ENCODE measurements around the gene PARD6G.
"Not testable (repeated sequence)": the region's sequence is repeated elsewhere in the genome, so short reads cannot be mapped to it uniquely, and the experiment has no call there.

The PARD6G gene

DNA sequence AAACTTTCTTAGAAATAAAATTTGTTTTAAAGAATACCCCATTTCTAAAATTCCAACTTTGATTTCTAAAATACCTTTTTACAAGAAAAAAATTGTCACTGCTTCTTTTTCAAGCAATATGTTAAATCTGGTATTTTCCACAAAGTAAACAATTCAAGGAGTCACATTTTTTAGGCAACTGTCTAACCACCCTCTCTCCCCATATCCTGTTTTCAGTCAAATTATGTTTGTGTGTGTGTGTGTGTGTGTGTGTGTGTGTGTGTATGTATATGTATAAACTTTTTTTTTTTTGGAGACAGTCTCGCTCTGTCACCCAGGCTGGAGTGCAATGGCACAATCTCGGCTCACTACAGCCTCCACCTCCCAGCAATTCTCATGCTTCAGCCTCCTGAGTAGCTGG lies 79.0 kb downstream of the PARD6G start:
- no peak for DNase-seq

DNA sequence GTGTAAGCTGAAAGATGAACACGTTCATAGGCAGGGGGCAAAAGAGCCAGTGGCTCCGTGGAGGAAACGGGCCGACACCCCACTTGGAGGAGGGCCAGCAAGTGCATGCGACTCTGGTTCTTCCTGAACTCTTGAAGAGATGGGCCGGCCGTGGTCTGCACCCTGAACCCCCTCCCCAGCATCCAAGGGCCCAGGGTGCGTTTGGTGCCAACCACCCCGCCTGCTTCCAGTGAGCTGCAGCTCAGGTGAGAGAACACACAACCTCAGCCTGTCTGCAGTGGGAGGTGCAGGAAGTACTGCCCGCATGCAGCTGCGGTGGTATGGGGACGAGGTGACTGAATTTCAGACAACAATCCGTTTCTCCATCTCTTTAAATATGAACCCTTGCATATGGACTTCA lies 79.4 kb downstream of the PARD6G start:
- DNase-seq, result no peak

DNA sequence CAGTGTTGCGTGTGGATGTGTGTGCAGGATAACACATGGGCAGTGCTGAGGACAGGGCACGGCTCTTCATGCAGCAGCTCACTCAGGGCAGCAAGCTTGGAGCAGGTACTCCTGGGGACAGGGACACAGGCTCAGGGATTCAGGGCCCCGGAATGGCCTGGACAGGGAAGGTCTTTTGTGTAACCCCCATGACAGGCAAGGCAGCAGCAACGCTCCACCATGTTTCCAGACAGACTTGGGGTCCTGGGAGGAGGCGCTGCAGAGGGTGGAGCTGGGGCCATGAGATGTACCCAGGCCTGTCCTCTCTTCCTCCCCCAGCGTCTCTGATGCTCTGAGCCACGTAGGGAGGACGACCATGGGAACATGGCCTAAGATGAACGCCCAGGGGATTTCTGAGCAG lies 80.0 kb downstream of the PARD6G start:
- DNase-seq, result no peak

DNA sequence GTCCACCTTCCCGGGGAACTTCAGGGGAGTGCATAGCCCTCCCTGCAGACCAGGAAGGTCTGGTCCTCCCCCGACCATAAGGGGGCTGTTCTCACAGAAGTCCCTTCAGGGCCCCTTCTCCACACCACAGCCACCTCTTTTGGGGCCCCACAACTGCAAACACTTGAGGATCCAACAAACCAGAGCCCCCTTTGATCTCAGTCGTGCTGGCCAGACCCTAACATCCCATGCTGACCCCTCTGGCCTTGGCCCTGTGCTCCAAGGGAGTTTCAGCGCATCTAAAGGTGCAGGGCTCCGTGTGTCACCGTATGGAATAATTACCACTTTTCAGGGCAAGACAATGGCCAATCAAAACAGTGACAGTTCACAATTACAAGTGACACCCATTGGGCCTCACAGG lies 80.6 kb downstream of the PARD6G start:
- no peak for DNase-seq

DNA sequence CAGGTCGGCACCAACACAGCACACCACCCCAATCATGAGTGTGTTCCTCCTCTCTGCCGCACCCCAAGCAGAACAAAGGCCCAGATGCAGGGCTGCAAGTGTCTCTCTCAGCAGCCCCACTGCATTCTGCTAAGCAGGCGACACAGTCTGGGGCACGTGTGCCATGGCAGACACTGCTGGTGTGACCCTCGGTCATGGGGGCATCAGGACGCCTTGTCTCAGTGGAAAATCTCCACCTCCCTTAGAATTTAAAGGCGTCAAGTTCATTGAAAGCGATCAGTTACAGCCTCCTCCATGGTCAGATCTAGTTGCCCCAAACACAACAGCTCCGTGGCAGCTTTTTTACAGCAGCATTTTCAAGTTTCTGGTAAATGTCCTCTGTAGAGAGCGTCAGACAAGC lies 81.1 kb downstream of the PARD6G start:
- DNase-seq, result no peak

DNA sequence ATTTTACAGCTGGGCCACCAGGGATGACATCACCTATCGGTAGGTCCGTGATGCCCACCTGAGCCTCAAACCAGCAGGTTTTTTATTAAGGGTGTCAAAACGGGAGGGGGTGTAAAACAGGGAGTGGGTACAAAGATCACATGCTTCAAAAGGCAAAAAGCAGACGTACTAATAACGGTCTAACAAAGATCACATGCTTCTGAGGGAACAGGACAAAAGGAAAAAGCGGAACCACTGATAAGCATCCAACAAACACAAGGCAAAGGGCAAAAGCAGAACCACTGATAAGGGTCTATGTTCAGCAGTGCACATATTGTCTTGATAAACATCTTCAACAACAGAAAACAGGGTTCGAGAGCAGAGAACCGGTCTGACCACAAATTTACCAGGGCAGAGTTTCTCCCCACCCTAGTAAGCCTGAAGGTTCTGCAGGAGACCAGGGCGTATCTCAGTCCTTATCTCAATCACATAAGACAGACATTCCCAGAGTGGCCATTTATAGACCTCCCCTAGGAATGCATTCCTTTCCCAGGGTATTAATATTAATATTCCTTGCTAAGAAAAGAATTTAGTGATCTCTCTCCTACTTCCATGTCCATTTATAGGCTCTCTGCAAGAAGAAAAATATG lies 82.5 kb downstream of the PARD6G start:
- DNase-seq, result not testable (repeated sequence)

DNA sequence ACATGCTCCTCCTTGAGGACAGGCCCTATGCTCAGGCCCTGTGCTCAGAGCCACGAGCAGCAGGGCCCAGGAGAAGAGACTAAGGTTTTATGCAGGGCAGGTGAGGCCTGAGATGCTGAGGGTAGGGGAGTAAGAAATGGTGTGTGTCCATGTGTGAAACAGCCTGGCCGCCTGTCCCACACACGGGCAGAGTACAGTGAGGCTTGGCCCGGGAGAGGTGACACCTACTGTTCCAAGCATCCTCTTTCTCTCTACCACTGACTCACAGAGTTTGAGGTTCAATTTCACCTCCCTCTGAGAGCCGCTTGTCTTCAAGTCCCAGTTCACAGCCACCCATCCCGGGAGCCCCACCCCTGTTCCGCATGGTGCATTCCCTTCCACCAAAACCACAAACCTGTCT lies 84.1 kb downstream of the PARD6G start:
- no peak for DNase-seq

DNA sequence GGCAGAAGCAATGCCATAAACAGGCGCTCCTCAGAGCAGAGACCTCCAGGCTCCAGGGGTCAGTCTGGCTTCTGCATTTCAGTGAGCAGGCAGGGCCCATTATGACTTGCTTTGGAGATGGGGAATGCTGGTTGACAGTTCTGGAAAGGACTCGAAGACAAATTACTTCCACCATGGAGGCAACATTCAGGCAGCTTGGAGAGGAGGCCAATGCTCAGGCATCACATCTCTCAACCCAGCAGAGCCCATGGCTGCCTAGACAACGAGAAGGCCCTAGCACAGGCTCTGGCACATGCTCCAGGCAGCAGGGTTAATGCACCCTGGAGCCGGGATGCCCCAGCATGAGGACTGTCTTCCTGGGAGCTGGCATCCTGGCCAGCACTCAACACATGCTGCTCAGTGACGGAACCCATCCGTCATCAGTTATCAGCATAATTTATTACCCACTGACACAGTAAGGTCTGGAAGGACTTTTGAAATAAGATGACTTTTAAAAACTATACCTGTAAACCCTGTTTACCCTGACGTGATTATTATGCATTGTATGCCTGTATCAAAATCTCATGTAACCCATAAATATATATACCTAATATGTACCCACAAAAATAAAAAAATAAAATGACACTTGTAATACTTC lies 85.4 kb downstream of the PARD6G start:
- DNase-seq, result no peak

DNA sequence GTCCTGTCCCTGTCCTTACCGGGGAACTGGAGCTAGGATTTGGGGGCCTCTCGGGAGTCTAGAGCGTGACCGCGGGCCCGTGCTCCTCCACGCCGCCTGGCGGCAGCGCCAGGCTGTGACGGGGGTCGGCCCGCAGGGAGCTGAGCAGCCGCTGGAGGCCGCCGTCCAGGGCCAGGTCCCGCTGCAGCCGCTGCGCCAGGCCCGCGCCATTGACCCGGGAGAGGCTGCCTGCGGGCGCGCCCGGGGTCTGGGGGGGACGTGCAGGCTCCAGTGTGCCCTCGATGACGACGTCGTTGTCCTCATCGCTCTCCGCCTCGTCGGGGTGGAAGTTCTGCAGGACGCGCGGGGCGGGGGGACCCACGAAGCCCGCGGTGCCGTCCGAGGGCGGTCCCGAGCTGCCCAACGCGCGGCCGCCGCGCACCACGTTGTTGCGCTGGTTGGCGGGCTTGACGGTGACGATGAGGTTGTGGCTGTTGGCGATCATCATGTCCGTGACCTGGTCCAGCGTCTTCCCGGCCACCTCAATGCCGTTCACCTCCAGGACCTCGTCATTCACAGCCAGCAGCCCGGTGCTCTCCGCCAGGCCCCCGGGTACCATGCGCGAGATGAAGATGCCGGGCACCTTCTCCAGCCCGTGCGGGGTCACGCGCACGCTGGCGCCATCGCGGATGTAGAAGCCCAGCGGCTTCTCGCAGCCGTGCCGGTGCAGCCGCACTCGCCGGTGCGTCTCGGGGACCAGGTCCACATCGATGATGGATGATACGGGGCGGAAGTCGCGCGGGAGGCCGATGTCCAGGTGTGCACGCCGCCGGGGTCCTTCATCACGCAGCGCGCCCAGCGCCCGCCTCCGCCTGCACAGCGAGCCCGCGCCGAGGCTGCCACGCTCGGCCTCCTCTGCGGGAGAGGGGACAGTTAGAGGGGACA lies 87.3 kb downstream of the PARD6G start:
- DNase-seq, result peak; percentile 56

DNA sequence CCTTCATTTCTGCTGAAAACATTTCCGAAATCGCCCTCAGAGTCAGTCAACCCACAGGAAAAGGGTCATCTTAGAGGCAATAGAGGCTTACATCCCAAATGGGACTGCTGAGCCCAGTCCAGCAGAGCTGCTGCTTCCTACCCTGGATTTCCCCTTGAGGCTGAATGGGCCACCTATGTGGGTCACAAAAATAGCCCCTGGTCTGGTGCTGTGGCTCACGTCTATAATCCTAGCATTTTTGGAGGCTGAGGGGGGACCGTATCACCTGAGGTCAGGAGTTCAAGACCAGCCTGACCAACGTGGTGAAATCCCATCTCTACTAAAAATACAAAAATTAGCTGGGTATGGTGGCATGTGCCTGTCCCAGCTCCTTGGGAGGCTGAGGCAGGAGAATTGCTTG lies 88.9 kb downstream of the PARD6G start:
- no peak for DNase-seq

DNA sequence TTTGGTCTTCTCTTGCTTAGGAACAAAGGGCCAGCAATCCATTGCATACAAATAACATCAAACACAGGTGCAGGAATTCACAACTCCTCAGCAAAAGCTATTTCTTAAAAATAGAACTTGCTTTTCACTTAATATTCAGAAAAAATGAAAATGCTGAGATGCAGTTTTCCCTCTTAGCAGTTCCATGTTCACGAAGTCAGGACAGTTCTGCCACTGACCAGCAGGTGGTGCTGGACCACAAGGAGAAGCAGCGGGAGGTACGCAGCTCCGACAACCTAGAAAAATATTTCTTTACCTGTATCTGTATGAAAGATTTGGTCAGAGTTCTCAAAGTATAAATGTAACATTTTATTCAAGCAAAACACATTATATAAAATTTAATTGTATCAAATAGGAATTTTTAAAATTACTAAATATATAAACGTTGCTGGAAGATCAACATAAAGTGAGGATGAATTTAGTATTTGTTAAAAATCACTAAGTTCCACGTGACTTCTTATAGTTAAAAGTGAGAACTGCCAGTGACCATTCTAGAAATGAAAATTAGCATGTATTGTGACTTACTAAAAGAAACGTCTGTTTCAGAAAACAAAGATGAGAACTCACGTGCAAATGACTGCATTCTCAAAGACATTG lies 89.5 kb downstream of the PARD6G start:
- DNase-seq, result peak; percentile 79

DNA sequence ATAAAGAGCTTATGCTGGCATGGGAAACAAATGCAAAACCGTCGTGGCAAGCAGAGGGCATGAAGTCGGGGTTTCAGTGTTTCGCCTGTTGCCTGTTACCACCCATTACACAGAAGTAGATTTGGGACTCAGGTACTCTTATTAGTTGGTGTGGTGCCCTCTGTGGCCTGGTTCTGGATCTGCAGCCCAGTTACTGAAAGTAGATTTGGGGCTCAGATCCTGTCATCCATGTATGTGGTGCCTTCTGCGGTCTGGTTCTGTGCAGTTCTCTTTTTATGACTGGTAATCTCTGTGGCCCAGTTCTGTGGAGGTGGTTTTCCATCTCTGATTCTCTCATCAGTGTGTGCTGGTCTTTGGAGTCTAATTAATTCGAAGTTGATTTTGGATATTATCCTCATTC lies 93.0 kb downstream of the PARD6G start:
- no peak for DNase-seq

DNA sequence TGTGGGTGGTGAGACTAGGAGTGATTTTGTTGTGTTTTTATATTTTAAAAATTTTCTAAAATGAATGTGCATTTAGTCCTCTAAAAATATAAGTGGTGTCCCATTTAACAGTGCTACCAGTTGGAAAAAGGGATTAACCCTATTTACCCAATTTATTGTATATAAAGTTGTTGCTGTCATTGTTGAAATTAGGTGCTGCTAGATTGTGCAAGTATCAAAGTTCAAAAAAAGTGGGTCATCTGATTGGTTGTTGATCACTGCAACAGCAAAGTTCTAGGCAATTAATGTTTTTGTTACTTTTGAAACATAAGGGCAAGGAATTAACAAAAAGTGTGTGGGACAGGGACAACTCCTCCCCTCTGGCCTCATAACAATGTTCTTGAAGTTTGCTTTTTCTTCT lies 97.6 kb downstream of the PARD6G start:
- no peak for DNase-seq

DNA sequence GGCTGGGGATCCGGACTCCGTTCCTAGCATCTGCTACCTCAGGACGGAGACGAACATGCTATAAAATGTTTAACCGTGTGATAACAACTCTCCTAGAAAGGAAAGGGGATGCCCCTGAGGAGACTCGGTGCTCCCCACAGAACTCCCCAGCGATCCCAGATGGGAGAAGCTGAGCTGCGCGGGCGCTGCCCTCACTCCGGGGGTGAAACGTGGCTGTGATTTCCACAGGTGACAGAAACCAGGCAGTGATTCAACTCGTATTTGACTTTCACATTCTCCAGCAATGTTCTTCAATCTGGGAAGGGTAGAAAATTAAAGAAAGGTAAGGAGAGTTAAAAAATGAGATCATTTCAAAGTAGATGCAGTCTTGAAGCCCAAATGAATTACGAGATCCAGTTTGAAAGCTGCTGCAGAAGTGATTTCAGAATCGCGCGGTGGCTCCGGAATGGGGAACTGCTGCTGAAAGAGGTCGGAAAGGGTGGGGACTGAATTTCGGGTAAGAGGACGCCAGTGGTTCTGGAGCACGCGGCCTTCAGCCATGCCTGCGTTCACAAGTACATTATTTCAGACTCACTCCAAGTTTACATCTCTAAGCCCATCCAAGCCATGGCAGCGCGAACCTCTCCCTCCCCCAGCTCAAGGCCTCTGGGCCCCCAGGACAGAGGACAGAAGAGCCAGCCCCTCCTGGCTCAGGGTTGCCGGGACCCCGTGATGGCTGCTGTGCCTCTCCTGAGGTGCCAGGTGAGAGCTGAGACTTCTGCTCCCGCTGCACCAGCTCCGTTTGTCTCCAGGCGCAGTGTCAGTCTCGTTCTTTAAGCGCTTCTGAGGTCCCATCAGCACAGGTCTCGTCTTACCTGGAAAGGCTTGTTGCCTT lies 98.8 kb downstream of the PARD6G start:
- DNase-seq, result no peak

DNA sequence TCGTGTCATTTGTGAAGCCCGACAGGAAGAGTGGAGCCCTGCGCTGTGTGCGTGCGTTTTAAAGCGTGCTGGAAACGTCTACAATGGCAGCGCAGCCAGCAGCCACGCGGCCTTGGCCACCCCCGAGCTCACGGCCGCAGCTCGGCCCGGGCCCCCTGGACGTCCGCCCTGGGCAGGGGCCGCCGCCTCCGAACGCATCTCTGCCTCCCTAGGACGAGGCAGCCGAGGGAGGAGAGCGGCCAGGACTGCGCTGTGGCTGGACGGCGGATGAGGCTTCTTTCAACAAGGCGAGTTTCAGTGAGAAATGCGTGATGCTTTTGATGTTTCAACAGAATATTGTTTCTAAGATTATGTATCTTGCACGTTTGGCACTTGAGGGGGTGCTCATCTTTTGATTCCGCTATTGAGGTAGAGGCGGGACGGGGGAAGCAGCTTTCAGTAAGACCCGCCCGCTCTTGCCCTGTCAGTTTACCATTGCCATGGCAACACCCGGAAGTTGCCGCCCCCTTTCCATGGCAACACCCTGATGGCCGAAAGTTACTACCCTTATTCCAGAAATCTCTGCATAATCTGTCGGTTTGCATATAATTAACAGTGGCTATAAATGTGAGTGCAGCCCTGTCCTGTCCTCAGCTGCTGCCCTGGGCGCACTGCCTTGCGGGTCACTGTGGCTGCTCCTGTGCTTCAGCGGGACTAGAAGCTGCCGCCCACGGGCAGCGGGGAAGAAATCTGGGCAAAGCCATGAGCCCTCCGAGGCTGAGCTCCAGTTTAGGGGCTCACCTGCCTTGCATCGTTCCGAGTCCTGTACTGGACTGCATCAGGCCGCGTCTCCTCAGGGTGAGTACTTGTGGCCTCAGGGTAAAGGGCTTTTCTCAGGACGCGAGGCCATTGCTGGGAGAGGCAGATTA lies 99.6 kb downstream of the PARD6G start:
- DNase-seq, result peak; percentile 70

DNA sequence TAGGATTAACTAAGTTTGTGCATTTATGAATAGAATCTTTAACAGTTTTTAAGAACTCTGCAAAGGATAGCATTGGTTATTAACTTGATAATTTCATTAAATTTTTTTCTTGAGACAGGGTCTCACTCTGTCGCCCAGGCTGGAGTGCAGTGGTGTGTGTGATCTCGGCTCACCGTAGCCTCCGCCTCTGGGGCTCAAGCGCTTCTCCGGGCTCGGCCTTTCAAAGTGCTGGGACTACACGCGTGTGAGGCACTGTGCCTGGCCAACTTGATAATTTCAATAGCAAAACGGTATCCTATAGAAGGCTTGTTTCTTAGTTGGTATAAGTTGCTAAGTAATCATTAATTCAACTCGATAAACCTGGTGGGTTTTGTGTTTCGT lies 100.3 kb downstream of the PARD6G start:
- no peak for DNase-seq

DNA sequence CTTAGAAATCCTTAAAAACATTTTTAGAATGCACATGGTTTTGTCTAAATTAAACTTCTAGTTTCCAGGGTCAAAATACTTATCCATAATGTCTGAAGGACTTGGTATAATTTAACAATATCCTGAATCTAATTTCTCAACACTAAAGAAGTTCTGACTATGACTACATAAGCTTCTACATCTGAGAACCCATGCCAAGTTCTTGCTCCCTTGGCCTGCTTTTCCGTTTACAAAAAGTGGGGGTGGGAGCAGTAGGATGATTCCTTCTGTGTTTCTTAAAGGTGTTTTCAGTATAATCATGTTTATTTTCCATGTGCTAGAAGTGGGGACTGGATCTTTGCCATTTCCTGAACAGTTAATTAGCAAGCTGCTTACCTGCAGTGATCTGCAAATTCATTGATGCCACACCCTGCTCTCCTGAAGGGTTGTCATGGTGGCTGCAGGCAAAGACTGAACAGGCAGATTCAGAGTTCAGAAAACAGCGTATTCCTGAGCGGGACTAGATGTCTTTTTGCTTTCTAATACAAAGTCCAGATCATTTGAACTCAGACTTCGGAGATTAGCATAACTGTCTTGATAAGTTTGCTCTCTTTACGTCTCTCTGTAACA lies 102.0 kb downstream of the PARD6G start:
- DNase-seq, result no peak

DNA sequence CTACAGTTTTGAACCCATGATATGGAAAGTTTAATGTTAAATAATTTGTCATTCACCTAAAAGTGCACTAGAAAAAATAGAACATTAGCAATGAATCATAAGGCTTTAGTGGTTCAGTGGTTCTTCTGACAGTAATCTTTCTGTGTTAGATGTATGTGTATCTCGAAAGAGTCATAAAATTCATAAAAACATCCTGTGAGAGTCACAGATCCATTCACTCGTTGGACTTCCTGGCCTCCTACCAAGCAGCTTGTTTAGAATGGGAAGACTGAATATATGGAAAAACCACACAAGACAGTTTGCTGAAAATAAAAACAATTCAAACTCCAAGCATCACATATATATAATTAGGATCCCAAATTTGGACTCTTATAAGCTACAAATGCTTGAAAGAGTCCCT lies 103.4 kb downstream of the PARD6G start:
- no peak for DNase-seq

DNA sequence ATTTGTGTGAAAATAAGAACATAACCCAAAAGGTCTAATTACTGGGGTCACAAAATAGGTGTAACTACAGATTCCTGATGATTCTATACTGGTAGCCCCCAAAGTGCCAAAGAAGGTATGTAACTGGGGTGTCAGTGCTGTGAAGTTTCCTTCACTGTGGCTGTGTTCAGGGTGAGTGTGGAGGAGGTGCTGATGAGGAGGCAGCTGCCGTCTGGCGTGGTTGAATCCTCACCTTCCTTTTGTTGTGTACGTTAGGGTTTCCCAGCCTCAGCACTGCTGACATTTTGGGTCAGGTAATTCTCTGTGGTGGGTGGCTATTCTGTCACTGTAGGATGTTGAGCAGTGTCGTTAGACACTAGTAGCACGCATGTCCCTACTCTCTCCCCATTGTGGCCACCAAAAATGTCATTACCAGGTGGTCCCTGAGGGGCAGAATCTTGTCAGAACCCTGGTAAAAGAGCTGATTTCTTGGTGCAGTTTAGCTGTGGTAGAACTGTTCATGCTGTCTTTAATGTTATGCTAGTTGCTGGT lies 106.8 kb downstream of the PARD6G start:
- DNase-seq, result no peak

DNA sequence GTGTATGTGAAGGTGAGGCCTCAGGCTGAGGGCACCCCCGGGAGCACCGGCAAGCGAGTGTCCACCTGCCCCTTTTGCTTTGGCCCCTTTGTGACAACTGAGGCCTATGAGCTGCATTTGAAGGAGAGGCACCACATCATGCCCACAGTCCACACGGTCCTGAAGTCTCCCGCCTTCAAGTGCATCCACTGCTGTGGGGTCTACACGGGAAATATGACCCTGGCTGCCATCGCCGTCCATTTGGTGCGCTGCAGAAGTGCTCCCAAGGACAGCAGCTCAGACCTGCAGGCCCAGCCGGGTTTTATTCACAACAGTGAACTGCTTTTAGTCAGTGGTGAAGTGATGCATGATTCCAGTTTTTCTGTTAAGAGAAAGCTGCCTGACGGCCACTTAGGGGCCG lies 109.3 kb downstream of the PARD6G start:
- no peak for DNase-seq

DNA sequence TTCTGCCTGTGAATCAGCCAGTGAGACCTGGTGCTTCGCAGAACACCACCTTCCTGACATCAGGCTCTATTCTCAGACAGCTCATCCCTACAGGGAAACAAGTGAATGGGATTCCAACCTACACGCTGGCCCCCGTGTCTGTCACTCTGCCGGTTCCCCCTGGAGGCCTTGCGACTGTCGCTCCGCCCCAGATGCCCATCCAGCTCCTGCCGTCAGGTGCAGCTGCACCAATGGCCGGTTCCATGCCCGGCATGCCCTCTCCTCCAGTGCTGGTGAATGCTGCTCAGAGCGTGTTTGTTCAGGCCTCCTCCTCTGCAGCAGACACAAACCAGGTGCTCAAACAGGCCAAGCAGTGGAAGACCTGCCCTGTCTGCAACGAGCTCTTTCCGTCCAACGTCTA lies 110.2 kb downstream of the PARD6G start:
- DNase-seq, result no peak

All from activated T-cell treated with anti-CD3 and anti-CD28 coated beads, Interleukin-2, amount 50 U/mL, for 1 hour (primary cell).